ENCODE results near the gene RTN1. TPM values are rescaled to one million over a fixed set of nuclear protein-coding genes. Genes with fewer than 3 reads are reported as not detected.

Gene RTN1
- total and polyA plus RNA-seq, 2 of the 8 experiments (the other 6 are each of a cell fraction or from before 2014, with no cell fraction given): 2.8 to 4.9 TPM

DNA sequence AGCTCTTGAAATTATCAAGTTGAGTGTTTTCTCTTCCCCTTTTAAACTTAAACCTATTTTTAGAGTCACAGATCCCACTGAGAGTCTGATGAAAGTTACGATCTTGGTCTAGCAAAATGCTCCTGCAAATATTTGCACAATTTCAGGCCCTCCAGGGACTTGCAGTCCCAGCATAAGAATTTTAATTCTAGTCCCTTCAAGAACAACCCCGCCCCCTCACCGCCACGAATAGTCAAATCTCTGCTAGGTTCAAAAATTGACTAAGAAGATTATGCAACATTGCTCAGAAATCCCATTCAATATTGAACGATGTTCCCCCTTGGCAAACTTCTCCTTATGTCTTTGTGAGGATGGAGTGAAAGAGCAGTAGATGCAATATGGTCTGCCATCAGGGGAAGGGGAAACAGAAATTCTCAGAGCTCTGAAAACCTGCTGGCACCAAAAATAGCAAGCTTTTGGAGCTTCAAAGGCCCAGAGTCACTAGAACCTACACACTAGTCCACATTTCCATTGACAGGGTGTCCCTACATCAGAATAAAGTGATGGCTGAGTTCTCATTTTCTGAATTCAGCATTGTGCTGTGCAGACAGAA is 166.4 kb downstream of the RTN1 start (continued):
- TF ChIP-seq CHD7 (IDR thresholded peaks at IDR 0.05; ENCODE audit: insufficient replicate concordance, low read length): no peak
- no peak for TF ChIP-seq KDM4A (IDR thresholded peaks at IDR 0.05; ENCODE audit: low read depth, low read length, severe bottlenecking)
- TF ChIP-seq TEAD4 (IDR thresholded peaks at IDR 0.05; ENCODE audit: low read depth, low read length): no peak
- TF ChIP-seq POLR2AphosphoS5 (IDR thresholded peaks at IDR 0.05; ENCODE audit: low read depth, low read length): no peak
- TF ChIP-seq GABPA (IDR thresholded peaks at IDR 0.05; ENCODE audit: borderline replicate concordance, insufficient read depth, low read length): no peak
- TF ChIP-seq ATF3 (IDR thresholded peaks at IDR 0.05; ENCODE audit: insufficient read depth, low read depth, low read length): no peak
- TF ChIP-seq POU5F1 (IDR thresholded peaks at IDR 0.05; ENCODE audit: low read depth, low read length): no peak
- no peak for TF ChIP-seq NANOG (IDR thresholded peaks at IDR 0.05; ENCODE audit: insufficient read depth, low read depth, low read length, poor library complexity, severe bottlenecking)
- TF ChIP-seq TAF1 (IDR thresholded peaks at IDR 0.05; ENCODE audit: low read depth, low read length): no peak
- no peak for TF ChIP-seq CBX5 (IDR thresholded peaks at IDR 0.05; ENCODE audit: low read depth, low read length)
- TF ChIP-seq CBX8 (IDR thresholded peaks at IDR 0.05; ENCODE audit: borderline replicate concordance, low read depth, low read length): no peak

Measured in H1 (cell line).